Naive B cell (primary cell): ENCODE measurements around the gene C22orf23. TPM values are rescaled to one million over a fixed set of nuclear protein-coding genes. Genes with fewer than 3 reads are reported as not detected.

Experiments used
- ATAC-seq, 2 donors: fragments of 150-1000 bp; cut with Tn5 transposase; 2 replicates each; pipeline ENCODE4 v1.10.0; 2021; ENCODE audit warnings: low read depth in 2 of 2, mild to moderate bottlenecking in 2 of 2, moderate library complexity in 2 of 2
- DNase-seq: peaks from one replicate; pipeline ENCODE4 v3.0.0; 2022
- H3K27ac Mint-ChIP-seq, 6 donors: one replicate each; pipeline ENCODE4 v1.8.0; 2020 to 2022; ENCODE audit warnings: mild to moderate bottlenecking in 6 of 6, mixed read lengths in 6 of 6, moderate library complexity in 5 of 6, inconsistent platforms in 2 of 6
- H3K27me3 Mint-ChIP-seq, 3 donors: one replicate each; pipeline ENCODE4 v1.8.0; 2021 to 2022; ENCODE audit warnings: mixed read lengths in 3 of 3, mild to moderate bottlenecking in 1 of 3
- H3K36me3 Mint-ChIP-seq, 2 donors: one replicate each; pipeline ENCODE4 v1.8.0; 2020 to 2022; ENCODE audit warnings: mixed read lengths in 2 of 2, inconsistent platforms in 1 of 2, mild to moderate bottlenecking in 1 of 2
- H3K4me1 Mint-ChIP-seq, 3 donors: one replicate each; pipeline ENCODE4 v1.8.0; 2020 to 2022; ENCODE audit warnings: mixed read lengths in 3 of 3, inconsistent platforms in 1 of 3, mild to moderate bottlenecking in 1 of 3, moderate library complexity in 1 of 3
- H3K4me3 Mint-ChIP-seq, 8 donors: one replicate each; pipeline ENCODE4 v1.8.0; 2020 to 2022; ENCODE audit warnings: mild to moderate bottlenecking in 8 of 8, mixed read lengths in 8 of 8, moderate library complexity in 8 of 8, inconsistent platforms in 2 of 8
- H3K9me3 Mint-ChIP-seq, 7 donors: one replicate each; pipeline ENCODE4 v1.8.0; 2020 to 2022; ENCODE audit warnings: mixed read lengths in 7 of 7, mild to moderate bottlenecking in 5 of 7, inconsistent platforms in 2 of 7, moderate library complexity in 1 of 7
- polyA plus RNA-seq, 6 donors: library from polyadenylated mRNA; unstranded; fragments of 300-500 nt; fragmentation: Illumina TruSeq; gene quantifications; one replicate each; pipeline ENCODE4 v1.2.3, GENCODE V29; 2021; ENCODE audit warnings: low read depth in 6 of 6

Gene C22orf23
- polyA plus RNA-seq, 6 donors from 2014 or later = not detected

GRCh38 chr22:37907036-37907954, 46.1 kb downstream of the C22orf23 start:
- ATAC-seq (no peak), DNase-seq (no peak)
- Mint-ChIP-seq H3K4me3 (peak overlapping the region; percentile 85 to 92 (median 88)), H3K27me3 (no peaks in the 10 kb centered on the region), H3K4me1 (peaks cover 30 to 40% (median 33%) of the 10 kb centered on the region in 3 donors), H3K27ac (peak overlapping the region in 5 of 6 donors; percentile 59 to 84 (median 63)), H3K36me3 (no peaks in the 10 kb centered on the region), H3K9me3 (no peaks in the 10 kb centered on the region)

GRCh38 chr22:37906364-37907008, 46.9 kb downstream of the C22orf23 start:
- H3K27ac Mint-ChIP-seq = peak overlapping the region in 4 of 6 donors; percentile 56 to 63 (median 58)
- no peaks in the 10 kb centered on the region for H3K36me3 Mint-ChIP-seq
- peaks cover 30 to 40% (median 33%) of the 10 kb centered on the region in 3 donors for H3K4me1 Mint-ChIP-seq
- no peaks in the 10 kb centered on the region for H3K9me3 Mint-ChIP-seq
- ATAC-seq (peak; percentile 45 to 50), DNase-seq (peak; percentile 33)
- H3K4me3 Mint-ChIP-seq = peak overlapping the region; percentile 85 to 92 (median 88)
- no peaks in the 10 kb centered on the region for H3K27me3 Mint-ChIP-seq

GRCh38 chr22:37905534-37906363, 47.7 kb downstream of the C22orf23 start, which contains the start of gene MICALL1:
Gene MICALL1 (plus strand): TSS chr22:37906297. CDS start chr22:37906423, 126 bp downstream.
- H3K36me3 Mint-ChIP-seq = no peaks in the 10 kb centered on the region
- ATAC-seq = peak; percentile 86 to 92
- H3K27me3 Mint-ChIP-seq = no peaks in the 10 kb centered on the region
- H3K9me3 Mint-ChIP-seq = no peaks in the 10 kb centered on the region
- H3K27ac Mint-ChIP-seq = peak within 1 kb of the TSS; percentile 58 to 94 (median 80)
- H3K4me3 Mint-ChIP-seq = peak within 1 kb of the TSS; percentile 85 to 93 (median 88)
- DNase-seq = peak; percentile 76
- H3K4me1 Mint-ChIP-seq = peaks cover 30 to 40% (median 33%) of the 10 kb centered on the region in 3 donors

GRCh38 chr22:37904572-37905533, 48.5 kb downstream of the C22orf23 start:
- peak overlapping the region; percentile 73 to 93 (median 86) for H3K4me3 Mint-ChIP-seq
- H3K4me1 Mint-ChIP-seq = peaks cover 26 to 35% (median 29%) of the 10 kb centered on the region in 3 donors
- DNase-seq = no peak
- H3K27ac Mint-ChIP-seq = peak overlapping the region; percentile 54 to 94 (median 74)
- no peaks in the 10 kb centered on the region for H3K27me3 Mint-ChIP-seq
- no peaks in the 10 kb centered on the region for H3K36me3 Mint-ChIP-seq
- ATAC-seq = no peak
- H3K9me3 Mint-ChIP-seq = no peaks in the 10 kb centered on the region

- Mint-ChIP-seq H3K9me3 (no peaks in the 10 kb centered on the region), H3K27me3 (no peaks in the 10 kb centered on the region), H3K4me3 (no peak overlapping the region), H3K36me3 (no peaks in the 10 kb centered on the region), H3K27ac (peak overlapping the region in 2 of 6 donors; percentile 66), H3K4me1 (peaks cover 10 to 22% (median 13%) of the 10 kb centered on the region in 3 donors)
- ATAC-seq (no peak), DNase-seq (no peak)
These were observed 54.8 kb downstream of the C22orf23 start for GRCh38 chr22:37898441-37899181.

- Mint-ChIP-seq H3K27me3 (no peaks in the 10 kb centered on the region), H3K36me3 (no peaks in the 10 kb centered on the region), H3K27ac (peak overlapping the region in 4 of 6 donors; percentile 30 to 91 (median 66)), H3K9me3 (no peaks in the 10 kb centered on the region), H3K4me1 (peaks cover 11 to 22% (median 15%) of the 10 kb centered on the region in 3 donors), H3K4me3 (no peak overlapping the region)
- no peak for ATAC-seq
- DNase-seq = no peak
These were observed 55.6 kb downstream of the C22orf23 start for GRCh38 chr22:37897807-37898206.

GRCh38 chr22:37896939-37897338, 56.5 kb downstream of the C22orf23 start:
- Mint-ChIP-seq H3K27me3 (no peaks in the 10 kb centered on the region), H3K4me1 (peaks cover 11 to 22% (median 15%) of the 10 kb centered on the region in 3 donors), H3K9me3 (no peaks in the 10 kb centered on the region), H3K27ac (peak overlapping the region in 5 of 6 donors; percentile 12 to 98 (median 91)), H3K36me3 (no peaks in the 10 kb centered on the region), H3K4me3 (peak overlapping the region in 3 of 8 donors; percentile 22 to 78 (median 55))
- DNase-seq (no peak), ATAC-seq (no peak)

GRCh38 chr22:37896181-37896592, 57.2 kb downstream of the C22orf23 start:
- DNase-seq (peak; percentile 48), ATAC-seq (peak; percentile 98 to 99)
- Mint-ChIP-seq H3K9me3 (no peaks in the 10 kb centered on the region), H3K4me3 (peak overlapping the region; percentile 23 to 83 (median 50)), H3K27me3 (no peaks in the 10 kb centered on the region), H3K27ac (peak overlapping the region; percentile 90 to 98 (median 94)), H3K36me3 (no peaks in the 10 kb centered on the region), H3K4me1 (peaks cover 11 to 22% (median 15%) of the 10 kb centered on the region in 3 donors)

GRCh38 chr22:37894939-37895670, 58.3 kb downstream of the C22orf23 start:
- H3K36me3 Mint-ChIP-seq = no peaks in the 10 kb centered on the region
- ATAC-seq = no peak
- peak overlapping the region in 1 of 8 donors; percentile 47 for H3K4me3 Mint-ChIP-seq
- peaks cover 11 to 22% (median 15%) of the 10 kb centered on the region in 3 donors for H3K4me1 Mint-ChIP-seq
- no peaks in the 10 kb centered on the region for H3K27me3 Mint-ChIP-seq
- no peak for DNase-seq
- no peaks in the 10 kb centered on the region for H3K9me3 Mint-ChIP-seq
- peak overlapping the region in 4 of 6 donors; percentile 80 to 91 (median 86) for H3K27ac Mint-ChIP-seq

GRCh38 chr22:37893583-37893983, 59.8 kb downstream of the C22orf23 start:
- DNase-seq (no peak), ATAC-seq (no peak)

More at GRCh38 chr22:37893583-37893983, 59.8 kb downstream of the C22orf23 start:
- H3K27ac Mint-ChIP-seq = peak overlapping the region in 4 of 6 donors; percentile 4 to 87 (median 52)
- H3K36me3 Mint-ChIP-seq = no peaks in the 10 kb centered on the region
- no peaks in the 10 kb centered on the region for H3K9me3 Mint-ChIP-seq
- H3K4me3 Mint-ChIP-seq = peak overlapping the region in 1 of 8 donors; percentile 49
- no peaks in the 10 kb centered on the region for H3K27me3 Mint-ChIP-seq
- H3K4me1 Mint-ChIP-seq = peaks cover 11 to 22% (median 15%) of the 10 kb centered on the region in 3 donors
